ENCODE results near the gene TXNRD2. TPM values are rescaled to one million over a fixed set of nuclear protein-coding genes. Genes with fewer than 3 reads are reported as not detected.

TXNRD2 gene
- total RNA-seq, 4 donors from 2014 or later = 12.1 to 28.9 (median 21.6) TPM

- intact Hi-C loops (cut with DNase I; ENCODE audit: low total_unique reads) (no loop called here), in situ Hi-C loops (cut with MboI; ENCODE audit: low pct_ligation_motif_present in 1 of 4, low pct_unique_long_range_greater_than_20kb in 1 of 4, low sequenced_read_pairs in 3 of 4) (loop anchor here in 3 of 4 donors (5.0 kb wide), 1 partner anchor 182 kb away; no protein-coding TSS in a partner anchor)
- no peaks in the 10 kb centered on the region for H3K9me3 ChIP-seq
- H3K27ac ChIP-seq = no peak overlapping the region
- DNase-seq = no peak
- TF ChIP-seq EP300 (IDR thresholded peaks at IDR 0.05; ENCODE audit: low read depth) (no peak), POLR2A (IDR thresholded peaks at IDR 0.05) (no peak), CTCF (IDR thresholded peaks at IDR 0.05) (no peak), POLR2AphosphoS5 (IDR thresholded peaks at IDR 0.05) (no peak)
- H3K4me1 ChIP-seq = no peaks in the 10 kb centered on the region
- peaks cover 0 to 45% (median 10%) of the 10 kb centered on the region in 4 donors for H3K36me3 ChIP-seq
- H3K4me3 ChIP-seq = no peak overlapping the region
- H3K27me3 ChIP-seq = no peaks in the 10 kb centered on the region
- 92 to 96% methylated on average over 5 to 9 of the region's 9 CpGs for WGBS, 2 donors (ENCODE audit: low coverage in 1 of 2)
These were observed 27.2 kb downstream of the TXNRD2 start for GRCh38 chr22:19914201-19914943.

- Histone ChIP-seq H3K27me3 (no peaks in the 10 kb centered on the region), H3K9me3 (no peaks in the 10 kb centered on the region), H3K36me3 (peaks cover 0 to 41% (median 10%) of the 10 kb centered on the region in 4 donors), H3K27ac (no peak overlapping the region), H3K4me1 (no peaks in the 10 kb centered on the region), H3K4me3 (no peak overlapping the region)
- in situ Hi-C loops (cut with MboI; ENCODE audit: low pct_ligation_motif_present in 1 of 4, low pct_unique_long_range_greater_than_20kb in 1 of 4, low sequenced_read_pairs in 3 of 4) = loop anchor here in 3 of 4 donors (5.0 kb wide), 1 partner anchor 181 kb away; no protein-coding TSS in a partner anchor
- no peak for DNase-seq
- TF ChIP-seq EP300 (IDR thresholded peaks at IDR 0.05; ENCODE audit: low read depth) (no peak), POLR2AphosphoS5 (IDR thresholded peaks at IDR 0.05) (no peak), POLR2A (IDR thresholded peaks at IDR 0.05) (no peak), CTCF (IDR thresholded peaks at IDR 0.05) (no peak)
- intact Hi-C loops (cut with DNase I; ENCODE audit: low total_unique reads) = no loop called here
- WGBS, 2 donors (ENCODE audit: low coverage in 1 of 2) = 80% methylated on average over 6 of the region's 6 CpGs; no CpG with 5 or more reads in 1 of the 2 donors
These were observed 28.2 kb downstream of the TXNRD2 start for GRCh38 chr22:19913337-19913936.

GRCh38 chr22:19912271-19912999, 29.2 kb downstream of the TXNRD2 start:
- Histone ChIP-seq H3K4me1 (no peaks in the 10 kb centered on the region), H3K9me3 (no peaks in the 10 kb centered on the region), H3K27me3 (no peaks in the 10 kb centered on the region), H3K27ac (no peak overlapping the region), H3K36me3 (peaks cover 0 to 37% (median 10%) of the 10 kb centered on the region in 4 donors), H3K4me3 (no peak overlapping the region)
- TF ChIP-seq POLR2AphosphoS5 (IDR thresholded peaks at IDR 0.05) (no peak), CTCF (IDR thresholded peaks at IDR 0.05) (no peak), EP300 (IDR thresholded peaks at IDR 0.05; ENCODE audit: low read depth) (no peak), POLR2A (IDR thresholded peaks at IDR 0.05) (no peak)
- in situ Hi-C loops (cut with MboI; ENCODE audit: low pct_ligation_motif_present in 1 of 4, low pct_unique_long_range_greater_than_20kb in 1 of 4, low sequenced_read_pairs in 3 of 4) = loop anchor here in 3 of 4 donors (5.0 kb wide), 1 partner anchor 180 kb away; no protein-coding TSS in a partner anchor
- no peak for DNase-seq
- 25 to 67% methylated on average over 2 to 19 of the region's 20 CpGs for WGBS, 2 donors (ENCODE audit: low coverage in 1 of 2)
- intact Hi-C loops (cut with DNase I; ENCODE audit: low total_unique reads) = no loop called here
